CD14-positive monocyte (primary cell): ENCODE results near the gene CSPG4. TPM values are rescaled to one million over a fixed set of nuclear protein-coding genes. Genes with fewer than 3 reads are reported as not detected.
"Not testable (repeated sequence)": the region's sequence is repeated elsewhere in the genome, so short reads cannot be mapped to it uniquely, and the experiment has no call there.

Source experiments
- DNase-seq, 3 donors: peaks; one replicate each; pipeline ENCODE4 v3.0.0-alpha.2; 2011 to 2022
- H2AFZ ChIP-seq: 2 replicates; pipeline ENCODE4 v1.6.0; 2012; ENCODE audit warnings: mild to moderate bottlenecking, low read depth, low read length, inconsistent platforms; ENCODE audit not compliant: insufficient read depth, poor library complexity, severe bottlenecking
- H3K27ac ChIP-seq, 2 donors: 1 replicate in 1 of 2; 2 replicates in 1 of 2; pipeline ENCODE4 v1.5.1; 2012 to 2013; ENCODE audit warnings: low read length in 2 of 2, control low read depth in 1 of 2, inconsistent platforms in 1 of 2, low read depth in 1 of 2, mild to moderate bottlenecking in 1 of 2
- H3K27me3 ChIP-seq, 2 donors: one replicate each; pipeline versions ENCODE4 v1.6.0 to v1.6.1; 2011 to 2013; ENCODE audit warnings: low read length in 2 of 2; ENCODE audit not compliant: control insufficient read depth in 2 of 2, insufficient read depth in 2 of 2
- H3K36me3 ChIP-seq, 2 donors: replicated peaks in 1 of 2; 1 replicate in 1 of 2; 2 replicates in 1 of 2; pipeline versions ENCODE4 v1.5.1 to v1.6.1; 2012 to 2013; ENCODE audit warnings: low read length in 2 of 2, control low read depth in 1 of 2, inconsistent platforms in 1 of 2, mild to moderate bottlenecking in 1 of 2; ENCODE audit not compliant: insufficient read depth in 2 of 2, control insufficient read depth in 1 of 2
- H3K4me1 ChIP-seq, 2 donors: 1 replicate in 1 of 2; 2 replicates in 1 of 2; pipeline versions ENCODE4 v1.5.1 to v1.6.1; 2012 to 2013; ENCODE audit warnings: low read length in 2 of 2, control low read depth in 1 of 2, inconsistent platforms in 1 of 2, mild to moderate bottlenecking in 1 of 2, moderate library complexity in 1 of 2; ENCODE audit not compliant: insufficient read depth in 2 of 2, control insufficient read depth in 1 of 2
- H3K4me2 ChIP-seq: replicated peaks from 2 replicates; pipeline ENCODE3; 2012; ENCODE audit warnings: low read length, moderate library complexity, mild to moderate bottlenecking; ENCODE audit not compliant: poor library complexity, severe bottlenecking; ENCODE audit errors: extremely low read depth
- H3K4me3 ChIP-seq, 3 experiments: fragments of 200-600 bp in 1 of 3; sonication (generic) in 1 of 3; replicated peaks in 1 of 3; 1 replicate in 2 of 3; 2 replicates in 1 of 3; pipeline ENCODE4 v1.5.1; 2011 to 2013; ENCODE audit warnings: low read length in 3 of 3, mild to moderate bottlenecking in 3 of 3, control low read depth in 2 of 3, low read depth in 2 of 3, inconsistent platforms in 1 of 3, moderate library complexity in 1 of 3
- H3K79me2 ChIP-seq: 2 replicates; pipeline ENCODE4 v1.6.0; 2012; ENCODE audit warnings: mild to moderate bottlenecking, control low read depth, inconsistent platforms, low read length, moderate library complexity; ENCODE audit not compliant: insufficient read depth
- H3K9ac ChIP-seq: 2 replicates; pipeline ENCODE4 v1.6.0; 2017; ENCODE audit warnings: low read length, mild to moderate bottlenecking; ENCODE audit not compliant: insufficient read depth, poor library complexity, severe bottlenecking
- H3K9me3 ChIP-seq, 2 donors: replicated peaks in 1 of 2; 1 replicate in 1 of 2; 2 replicates in 1 of 2; pipeline versions ENCODE4 v1.5.1 to v1.6.1; 2012 to 2013; ENCODE audit warnings: low read length in 2 of 2, control low read depth in 1 of 2; ENCODE audit not compliant: control insufficient read depth in 1 of 2, insufficient read depth in 1 of 2
- H4K20me1 ChIP-seq: 2 replicates; pipeline ENCODE4 v1.6.0; 2012; ENCODE audit warnings: mild to moderate bottlenecking, low read length, control low read depth, moderate library complexity; ENCODE audit not compliant: insufficient read depth
- H3K27ac Mint-ChIP-seq, 7 donors: one replicate each; pipeline ENCODE4 v1.8.0; 2020; ENCODE audit warnings: mild to moderate bottlenecking in 7 of 7, mixed read lengths in 7 of 7, moderate library complexity in 6 of 7, inconsistent platforms in 2 of 7
- H3K27me3 Mint-ChIP-seq, 3 donors: one replicate each; pipeline ENCODE4 v1.8.0; 2021 to 2022; ENCODE audit warnings: low read depth in 3 of 3, mild to moderate bottlenecking in 3 of 3, mixed read lengths in 3 of 3, moderate library complexity in 3 of 3, inconsistent platforms in 1 of 3
- H3K36me3 Mint-ChIP-seq, 2 donors: one replicate each; pipeline ENCODE4 v1.8.0; 2020; ENCODE audit warnings: mixed read lengths in 2 of 2, inconsistent platforms in 1 of 2, mild to moderate bottlenecking in 1 of 2
- H3K4me1 Mint-ChIP-seq: one replicate; pipeline ENCODE4 v1.8.0; 2020; ENCODE audit warnings: mild to moderate bottlenecking, mixed read lengths
- H3K4me3 Mint-ChIP-seq, 2 donors: one replicate each; pipeline ENCODE4 v1.8.0; 2020; ENCODE audit warnings: mild to moderate bottlenecking in 2 of 2, mixed read lengths in 2 of 2, moderate library complexity in 1 of 2
- H3K9me3 Mint-ChIP-seq, 7 donors: one replicate each; pipeline ENCODE4 v1.8.0; 2020 to 2022; ENCODE audit warnings: mixed read lengths in 7 of 7, mild to moderate bottlenecking in 6 of 7, moderate library complexity in 6 of 7, inconsistent platforms in 2 of 7
- CTCF ChIP-seq: fragments of 200-600 bp; IDR thresholded peaks from one replicate; pipeline ENCODE4 v1.8.0; 2022; ENCODE audit warnings: antibody characterized with exemption, mild to moderate bottlenecking
- WGBS: methylation state at CpG from one replicate; pipeline ENCODE4 v1.1.5; 2013; ENCODE audit warnings: missing lambda C conversion rate; ENCODE audit not compliant: insufficient coverage; 5-methylcytosine and 5-hydroxymethylcytosine counted together
- intact Hi-C, 2 donors: fragments of 100-400 bp; cut with micrococcal nuclease; formaldehyde crosslinking; loops; one replicate each; pipeline versions ENCODE4 v1.15.0 to v1.15.1; 2023
- polyA plus RNA-seq, 3 donors: library from polyadenylated mRNA; depleted of rRNA in 1 of 3; unstranded in 2 of 3; stranded (reverse) in 1 of 3; fragments of 300-500 nt in 2 of 3; fragments of >200 nt in 1 of 3; fragmentation: Illumina TruSeq in 2 of 3; gene quantifications; 1 replicate in 2 of 3; 2 replicates in 1 of 3; pipeline ENCODE4 v1.2.3, GENCODE V29; 2012 to 2021

Gene CSPG4
- polyA plus RNA-seq, 3 donors = not detected

- no peaks in the 10 kb centered on the region for H3K36me3 Mint-ChIP-seq
- no peak overlapping the region for H3K27ac Mint-ChIP-seq
- TF ChIP-seq CTCF = no peak
- H3K9me3 Mint-ChIP-seq = peaks cover 0 to 2% (median 0%) of the 10 kb centered on the region in 7 donors
- Histone ChIP-seq H3K27ac (no peak overlapping the region), H3K9ac (no peak overlapping the region), H3K4me1 (no peaks in the 10 kb centered on the region), H4K20me1 (no peaks in the 10 kb centered on the region), H3K79me2 (no peaks in the 10 kb centered on the region), H3K27me3 (no peaks in the 10 kb centered on the region), H3K9me3 (no peaks in the 10 kb centered on the region), H3K36me3 (no peaks in the 10 kb centered on the region), H3K4me2 (no peak overlapping the region), H3K4me3 (no peak overlapping the region), H2AFZ (no peak overlapping the region)
- intact Hi-C loops = loop anchor here (5.0 to 10.0 kb wide), 3 partner anchors 38 to 180 kb away; a partner anchor contains a TSS
- DNase-seq = no peak
- H3K27me3 Mint-ChIP-seq = peaks cover 5 to 11% (median 10%) of the 10 kb centered on the region in 3 donors
- H3K4me1 Mint-ChIP-seq = no peaks in the 10 kb centered on the region
- H3K4me3 Mint-ChIP-seq = peak overlapping the region in 1 of 2 donors; percentile 65
- 95% methylated on average over 7 of the region's 10 CpGs for WGBS
Observed at GRCh38 chr15:75684648-75685047, 28.0 kb downstream of the CSPG4 start.

GRCh38 chr15:75683646-75684312, 28.9 kb downstream of the CSPG4 start:
- intact Hi-C loops = loop anchor here in 1 of 2 donors (1.0 to 10.0 kb wide), 2 partner anchors 119 to 179 kb away; no protein-coding TSS in a partner anchor
- 28% methylated on average over 10 of the region's 14 CpGs for WGBS

More at GRCh38 chr15:75683646-75684312, 28.9 kb downstream of the CSPG4 start:
- H3K4me1 Mint-ChIP-seq, H3K27ac ChIP-seq, H3K79me2 ChIP-seq, H3K4me2 ChIP-seq, H3K36me3 Mint-ChIP-seq, H4K20me1 ChIP-seq, H3K9ac ChIP-seq, H2AFZ ChIP-seq, H3K9me3 ChIP-seq, H3K36me3 ChIP-seq, H3K27me3 ChIP-seq, H3K4me1 ChIP-seq, H3K9me3 Mint-ChIP-seq, H3K4me3 Mint-ChIP-seq, H3K4me3 ChIP-seq: not testable (repeated sequence)
- DNase-seq = peak; percentile 30 to 68 (median 55)
- peaks cover 7 to 11% (median 10%) of the 10 kb centered on the region in 3 donors for H3K27me3 Mint-ChIP-seq
- peak; percentile 88 for TF ChIP-seq CTCF
- peak overlapping the region in 2 of 7 donors; percentile 48 to 54 for H3K27ac Mint-ChIP-seq
